LoVo (cell line): ENCODE results near the gene PIBF1.
"Not testable (repeated sequence)": the region's sequence is repeated elsewhere in the genome, so short reads cannot be mapped to it uniquely, and the experiment has no call there.

Experiments
- DNase-seq: peaks from one replicate; pipeline ENCODE4 v3.0.0-alpha.2; 2016; ENCODE audit warnings: low spot score

The PIBF1 gene

GRCh38 chr13:72820898-72821279, 39.0 kb downstream of the PIBF1 start:
- DNase-seq = no peak

GRCh38 chr13:72823081-72823480, 41.1 kb downstream of the PIBF1 start:
- no peak for DNase-seq

GRCh38 chr13:72823724-72824123, 41.8 kb downstream of the PIBF1 start:
- no peak for DNase-seq

GRCh38 chr13:72834601-72835000, 52.7 kb downstream of the PIBF1 start:
- DNase-seq = no peak

- DNase-seq = peak; percentile 65
Measured at GRCh38 chr13:72839831-72840426, 58.0 kb downstream of the PIBF1 start.

- no peak for DNase-seq
Measured at GRCh38 chr13:72842991-72843390, 61.1 kb downstream of the PIBF1 start.

- DNase-seq = not testable (repeated sequence)
Measured at GRCh38 chr13:72845148-72845547, 63.2 kb downstream of the PIBF1 start.

- no peak for DNase-seq
Measured at GRCh38 chr13:72849571-72849970, 67.6 kb downstream of the PIBF1 start.

- no peak for DNase-seq
Measured at GRCh38 chr13:72850959-72851677, 69.2 kb downstream of the PIBF1 start.

GRCh38 chr13:72851678-72852014, 69.7 kb downstream of the PIBF1 start:
- DNase-seq = no peak

- DNase-seq = no peak
Measured at GRCh38 chr13:72852207-72852606, 70.3 kb downstream of the PIBF1 start.

- DNase-seq = no peak
Measured at GRCh38 chr13:72853000-72853399, 71.1 kb downstream of the PIBF1 start.

GRCh38 chr13:72864142-72865011, 82.4 kb downstream of the PIBF1 start:
- no peak for DNase-seq

GRCh38 chr13:72868229-72868628, 86.3 kb downstream of the PIBF1 start:
- DNase-seq = no peak

GRCh38 chr13:72875233-72875632, 93.3 kb downstream of the PIBF1 start:
- no peak for DNase-seq

- peak; percentile 34 for DNase-seq
Measured at GRCh38 chr13:72884101-72884500, 102.2 kb downstream of the PIBF1 start.

- DNase-seq = no peak
Measured at GRCh38 chr13:72886272-72887067, 104.5 kb downstream of the PIBF1 start.

GRCh38 chr13:72889495-72889894, 107.6 kb downstream of the PIBF1 start:
- no peak for DNase-seq

- no peak for DNase-seq
Measured at GRCh38 chr13:72890546-72890945, 108.6 kb downstream of the PIBF1 start.

GRCh38 chr13:72891423-72891822, 109.5 kb downstream of the PIBF1 start:
- DNase-seq = no peak

GRCh38 chr13:72896869-72897268, 114.9 kb downstream of the PIBF1 start:
- DNase-seq = no peak

GRCh38 chr13:72901546-72901945, 119.6 kb downstream of the PIBF1 start:
- not testable (repeated sequence) for DNase-seq
